HG02981 (cell line): ENCODE results near the gene ZDHHC24.
"Not testable (repeated sequence)": the region's sequence is repeated elsewhere in the genome, so short reads cannot be mapped to it uniquely, and the experiment has no call there.

Source experiments
- ATAC-seq: cut with Tn5 transposase; IDR thresholded peaks from one replicate; pipeline ENCODE4 v1.9.1; 2021; ENCODE audit warnings: mild to moderate bottlenecking, moderate library complexity; ENCODE audit not compliant: unreplicated experiment

Gene ZDHHC24

DNA sequence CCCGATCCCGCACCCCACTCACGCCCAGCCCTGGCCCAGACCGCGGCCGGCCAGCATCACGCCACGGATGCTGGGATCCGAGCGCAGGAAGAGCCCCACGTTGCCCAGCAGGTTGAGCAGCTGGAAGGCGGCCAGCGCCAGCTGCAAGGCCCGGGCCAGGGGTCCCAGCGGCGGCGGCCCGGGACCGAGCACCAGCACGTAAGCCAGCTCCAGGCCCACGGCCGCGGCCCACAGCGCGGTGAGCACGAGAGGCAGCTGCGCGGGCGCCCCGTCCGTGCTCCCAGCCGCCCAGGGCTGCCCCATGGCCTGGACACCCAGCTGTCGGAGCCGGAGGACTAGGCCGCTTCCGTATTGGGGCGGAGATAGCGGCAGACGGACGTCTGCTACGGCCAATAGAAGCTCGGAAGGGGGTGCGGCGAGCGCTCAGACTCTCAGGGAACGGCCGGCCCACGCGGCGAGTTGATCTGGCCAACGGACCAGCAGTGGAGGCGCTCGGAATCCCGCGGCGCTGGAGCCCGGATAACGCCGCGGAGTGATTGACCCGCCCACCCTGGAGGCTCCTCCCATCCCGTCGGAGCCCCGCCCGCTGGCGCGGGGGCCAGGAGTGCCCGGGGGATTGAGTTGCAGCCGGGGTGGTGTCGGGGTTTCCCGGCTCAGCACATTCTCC, at the start of gene ZDHHC24:
Gene ZDHHC24, minus strand, starts transcription at position 348 of the 667 bp plus-strand sequence. Its CDS starts 45 bp downstream, at position 303.
- peak; percentile 78 for ATAC-seq

GRCh38 chr11:66595245-66595904, 49.5 kb upstream of the ZDHHC24 start:
- no peak for ATAC-seq

- no peak for ATAC-seq
These were observed 47.8 kb upstream of the ZDHHC24 start for GRCh38 chr11:66593650-66594049.

DNA sequence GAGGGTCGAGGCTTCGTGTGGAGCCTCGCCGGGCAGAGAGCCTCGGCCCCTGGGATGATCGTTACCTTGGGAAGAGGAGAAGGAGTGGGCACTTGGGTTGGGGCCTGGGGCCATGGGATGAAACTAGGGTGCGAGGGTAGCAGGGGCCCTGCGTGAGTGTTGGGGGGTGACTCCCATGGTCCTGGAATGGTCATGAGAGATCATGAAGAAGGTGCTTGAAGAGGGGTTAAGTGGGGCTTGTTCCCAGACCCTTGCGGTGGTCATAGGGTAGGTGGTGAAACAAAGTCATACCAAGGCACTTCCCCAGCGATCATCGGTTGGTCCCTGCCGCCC, 47.4 kb upstream of the ZDHHC24 start:
- no peak for ATAC-seq

DNA sequence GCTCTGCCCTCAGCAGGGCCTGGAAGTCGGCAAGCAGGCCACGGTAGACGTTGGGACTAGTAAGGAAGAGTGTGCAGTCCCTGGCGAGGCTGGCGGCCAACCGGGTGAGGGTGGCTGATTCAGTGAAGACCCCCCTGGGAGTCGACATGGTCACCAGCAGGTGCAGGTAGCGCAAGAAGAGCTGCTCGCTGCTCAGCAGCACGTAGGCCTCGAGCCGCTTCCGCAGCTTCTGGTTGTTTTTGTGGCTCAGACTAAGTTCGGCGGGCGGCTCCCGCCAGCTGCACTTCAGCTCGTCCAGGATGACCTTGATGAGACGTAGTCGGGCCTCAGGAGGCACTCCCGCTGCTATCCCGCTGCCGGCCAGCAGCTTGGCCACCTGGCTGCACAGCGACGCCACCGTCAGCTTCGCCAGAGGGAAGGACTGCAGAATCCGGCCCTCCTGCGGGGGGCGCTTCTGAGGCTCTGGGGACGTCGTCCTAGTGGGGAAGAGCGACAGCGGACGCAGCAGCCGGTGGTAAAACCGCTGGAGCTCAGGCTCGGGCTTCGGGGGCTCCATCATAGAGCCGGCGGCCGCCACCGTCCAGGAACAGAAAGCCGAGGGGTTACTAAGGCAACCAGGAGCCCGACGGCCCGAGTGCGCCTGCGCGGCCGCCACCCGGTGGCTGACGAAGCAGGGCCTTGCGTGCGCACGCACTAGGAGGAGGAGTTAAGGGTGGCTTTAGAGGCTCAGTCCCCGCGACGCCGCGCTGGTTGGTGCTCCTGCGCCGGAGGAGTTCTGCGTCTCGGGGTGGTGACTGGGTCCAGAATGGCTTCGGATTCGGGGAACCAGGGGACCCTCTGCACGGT, 46.8 kb upstream of the ZDHHC24 start, which contains the start of the genes CCDC87 and CCS:
Gene CCDC87, minus strand, starts transcription at position 607 of the 846 bp plus-strand sequence. Its CDS starts 48 bp downstream, at position 559.
Gene CCS, plus strand, starts transcription at position 729 of the 846 bp plus-strand sequence. Its CDS starts 77 bp downstream, at position 806.
- ATAC-seq: peak; percentile 93

- ATAC-seq: no peak
These were observed 45.3 kb upstream of the ZDHHC24 start for GRCh38 chr11:66591175-66591574.

- ATAC-seq: no peak
These were observed 44.3 kb upstream of the ZDHHC24 start for GRCh38 chr11:66589996-66590675.

DNA sequence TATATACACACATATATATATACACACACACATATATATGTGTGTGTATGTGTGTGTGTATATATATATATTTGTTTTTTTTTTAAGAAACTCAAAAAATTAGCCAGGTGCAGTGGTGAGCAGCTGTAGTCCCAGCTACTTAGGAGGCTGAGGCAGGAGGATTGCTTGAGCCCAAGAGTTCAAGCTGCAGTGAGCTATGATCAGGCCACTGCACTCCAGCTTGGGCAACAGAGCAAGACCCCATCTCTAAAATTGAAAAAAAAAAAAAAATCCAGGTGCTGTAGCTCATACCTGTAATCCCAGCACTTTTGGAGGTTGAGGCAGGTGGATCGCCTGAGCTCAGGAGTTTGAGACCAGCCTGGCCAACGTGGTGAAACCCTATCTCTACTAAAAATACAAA, 43.5 kb upstream of the ZDHHC24 start:
- ATAC-seq: not testable (repeated sequence)

- ATAC-seq: no peak
These were observed 40.3 kb upstream of the ZDHHC24 start for GRCh38 chr11:66586136-66586535.

DNA sequence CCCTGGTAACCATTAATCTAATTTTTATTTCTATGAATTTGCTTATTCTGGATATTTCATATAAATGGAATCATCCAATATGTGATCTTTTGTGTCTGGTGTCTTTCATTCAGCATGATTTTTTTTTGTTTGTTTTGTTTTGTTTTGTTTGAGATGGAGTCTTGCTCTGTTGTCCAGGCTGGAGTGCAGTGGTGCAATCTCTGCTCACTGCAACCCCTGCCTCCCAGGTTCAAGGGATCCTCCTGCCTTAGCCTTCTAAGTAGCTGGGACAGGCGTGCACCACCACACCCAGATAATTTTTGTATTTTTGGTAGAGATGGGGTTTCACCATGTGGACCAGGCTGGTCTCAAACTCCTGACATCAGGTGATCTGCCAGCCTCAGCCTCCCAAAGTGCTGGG, 39.6 kb upstream of the ZDHHC24 start:
- not testable (repeated sequence) for ATAC-seq

DNA sequence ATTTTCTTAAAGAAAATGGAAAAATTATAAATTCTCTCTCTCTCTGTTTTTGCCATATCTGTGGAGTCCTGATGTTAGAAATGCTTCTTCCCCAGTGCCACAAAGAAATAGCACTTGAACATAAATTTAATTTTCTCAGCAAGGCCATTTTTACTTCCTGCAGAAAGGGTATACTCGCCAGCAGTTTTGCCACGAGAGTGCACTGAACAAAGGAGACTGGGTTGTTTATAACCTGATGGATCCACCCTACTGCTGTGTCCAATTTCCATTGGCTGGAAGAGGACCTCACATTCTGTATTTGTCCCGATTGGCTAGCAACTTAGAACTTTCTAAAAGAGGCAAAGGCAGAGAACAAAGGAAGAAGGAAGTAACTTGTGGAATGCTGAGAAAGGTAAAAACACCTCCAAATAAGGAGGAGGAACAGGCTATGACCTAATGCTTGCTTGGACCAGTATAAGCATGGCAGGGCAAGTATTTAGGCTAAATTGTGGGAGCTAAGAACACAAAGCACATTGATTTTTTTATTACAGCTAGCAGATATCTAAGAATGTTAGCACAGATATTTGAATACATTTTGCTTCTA, 36.8 kb upstream of the ZDHHC24 start:
- ATAC-seq: not testable (repeated sequence)

- ATAC-seq: no peak
These were observed 35.4 kb upstream of the ZDHHC24 start for GRCh38 chr11:66581261-66581660.

- no peak for ATAC-seq
These were observed 35.0 kb upstream of the ZDHHC24 start for GRCh38 chr11:66580803-66581202.

DNA sequence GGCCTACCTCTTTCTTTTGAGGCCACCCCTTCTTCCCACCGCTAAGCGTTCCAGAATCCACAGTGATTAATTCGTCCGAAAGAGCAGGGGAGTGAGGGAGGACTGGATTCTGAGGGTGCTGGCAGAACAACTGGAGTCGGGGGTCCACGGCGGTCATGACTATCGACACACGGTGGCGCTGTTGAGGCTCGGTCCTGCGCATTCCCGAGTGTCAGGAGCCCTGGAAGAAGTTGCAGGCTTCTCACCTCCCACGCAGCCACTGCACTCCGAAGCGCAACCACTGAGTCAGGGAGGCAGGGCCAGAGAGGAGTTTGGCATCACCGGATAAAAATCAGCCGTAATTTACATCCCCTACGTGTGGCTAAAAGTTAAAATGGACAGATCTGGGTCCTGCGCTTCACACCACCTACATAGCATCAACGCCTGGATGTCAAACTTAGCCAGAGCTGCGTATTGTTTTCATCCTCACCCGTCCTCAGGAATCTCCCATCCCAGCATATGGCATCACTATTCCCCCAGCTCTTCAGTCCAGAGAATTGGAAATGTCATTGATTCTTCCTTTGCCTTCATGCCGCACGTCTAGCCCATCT, 33.3 kb upstream of the ZDHHC24 start:
- ATAC-seq: no peak

- no peak for ATAC-seq
These were observed 25.0 kb upstream of the ZDHHC24 start for GRCh38 chr11:66570850-66571180.

DNA sequence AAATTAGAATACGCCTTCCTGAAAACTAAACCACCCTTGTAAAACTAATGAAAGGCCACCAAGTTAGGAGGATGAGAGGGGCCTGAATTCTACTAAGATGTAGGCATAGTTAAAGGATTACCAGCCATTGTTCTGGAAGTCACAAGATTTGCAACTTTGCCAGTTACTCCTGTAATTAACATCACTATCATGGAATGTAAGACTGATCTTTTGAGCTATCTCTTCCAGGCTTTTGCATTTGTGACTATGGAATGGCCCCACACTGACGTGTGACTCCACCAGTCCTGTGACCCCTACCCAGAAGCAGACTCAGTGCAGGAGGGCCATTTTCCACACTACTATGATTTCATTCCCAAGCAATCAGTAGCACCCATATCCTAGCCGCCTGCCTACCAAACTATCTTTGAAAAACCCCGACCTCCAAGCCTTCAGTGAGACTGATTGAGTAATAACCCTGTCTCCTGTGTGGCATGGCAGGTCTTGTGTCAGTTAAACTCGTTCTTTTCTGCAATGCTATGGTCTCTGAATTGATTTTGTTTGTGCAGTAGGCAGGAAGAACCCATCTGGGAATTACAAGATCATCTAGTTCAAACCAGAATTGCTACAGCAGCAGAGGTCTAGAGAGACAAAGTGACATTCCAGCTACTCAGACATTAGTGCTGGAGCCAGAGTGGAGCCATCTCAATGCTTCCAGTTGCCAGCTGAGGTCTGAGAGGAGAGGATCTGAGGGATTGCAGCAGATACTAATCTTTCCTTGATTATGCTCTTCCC, 24.4 kb upstream of the ZDHHC24 start:
- ATAC-seq: no peak

GRCh38 chr11:66569076-66569475, 23.2 kb upstream of the ZDHHC24 start:
- ATAC-seq: no peak

GRCh38 chr11:66568124-66568916, 22.5 kb upstream of the ZDHHC24 start, which contains the start of gene CTSF:
Gene CTSF, minus strand, starts transcription at chr11:66568606. Its CDS starts 120 bp downstream, at chr11:66568486.
- no peak for ATAC-seq

- ATAC-seq: no peak
These were observed 21.9 kb upstream of the ZDHHC24 start for GRCh38 chr11:66567787-66568123.
